DOHH2 (cell line): ENCODE data around the gene KCNG4.

Source experiments
- CTCF ChIP-seq: fragments of 200-600 bp; sonication (generic); IDR thresholded peaks from one replicate; pipeline ENCODE4 v1.5.1; 2014; ENCODE audit warnings: antibody characterized with exemption, mild to moderate bottlenecking, low read depth, low read length; ENCODE audit not compliant: poor library complexity, severe bottlenecking
- EZH2phosphoT487 ChIP-seq: fragments of 200-600 bp; sonication (generic); IDR thresholded peaks from 2 replicates; pipeline ENCODE4 v1.6.1; 2017; ENCODE audit warnings: borderline replicate concordance, mild to moderate bottlenecking, antibody characterized with exemption, low read length, moderate library complexity, mixed read lengths

- no peak for TF ChIP-seq CTCF
- TF ChIP-seq EZH2phosphoT487: no peak
Observed at GRCh38 chr16:84223456-84223855, 16.4 kb downstream of the KCNG4 start.
